ENCODE data around the gene ADGRD2. TPM values are rescaled to one million over a fixed set of nuclear protein-coding genes. Genes with fewer than 3 reads are reported as not detected.

ADGRD2 gene
- polyA plus RNA-seq, 2 of the 4 experiments (the other 2 are of a cell fraction), result not detected

DNA sequence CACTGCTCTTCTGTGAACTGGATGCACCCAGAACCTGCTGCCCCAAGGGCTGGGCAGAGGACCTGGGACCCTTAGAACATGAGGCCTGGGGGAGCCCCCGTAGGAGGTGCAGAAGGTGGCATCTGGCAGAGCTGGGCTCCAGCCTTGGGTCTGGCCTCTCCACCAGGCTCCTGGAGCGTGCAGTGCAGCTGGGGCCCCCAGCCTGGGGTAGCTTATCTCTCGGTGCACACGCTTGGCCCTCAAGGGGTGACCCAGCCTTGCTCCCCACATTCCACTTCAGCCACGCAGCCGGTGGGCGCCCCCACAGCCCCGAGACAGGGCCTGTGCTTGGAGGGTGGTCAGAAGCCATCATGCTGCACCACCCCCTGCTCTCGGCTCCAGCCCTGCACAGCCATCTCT, 62.6 kb downstream of the ADGRD2 start:
- TF ChIP-seq MAZ (IDR thresholded peaks at IDR 0.05; ENCODE audit: borderline replicate concordance, low read depth, low read length) (no peak), HOXB13 (CRISPR knock-in tag; IDR thresholded peaks at IDR 0.05; ENCODE audit: low read depth) (no peak), ZFP36 (IDR thresholded peaks at IDR 0.05; ENCODE audit: borderline replicate concordance, partially characterized antibody) (no peak), PHF8 (IDR thresholded peaks at IDR 0.05; ENCODE audit: borderline replicate concordance, low read depth) (no peak), EHMT2 (IDR thresholded peaks at IDR 0.05; ENCODE audit: low read depth) (no peak), BHLHE40 (IDR thresholded peaks at IDR 0.05; ENCODE audit: low read depth, low read length) (no peak), NR3C1 (IDR thresholded peaks at IDR 0.05) (no peak), HOXB5 (CRISPR knock-in tag; IDR thresholded peaks at IDR 0.05) (no peak), HOXA7 (CRISPR knock-in tag; IDR thresholded peaks at IDR 0.05) (no peak), CHD4 (IDR thresholded peaks at IDR 0.05; ENCODE audit: borderline replicate concordance) (no peak), FOSB (CRISPR knock-in tag; IDR thresholded peaks at IDR 0.05) (no peak), KDM1A (IDR thresholded peaks at IDR 0.05; ENCODE audit: low read depth) (no peak), KDM5A (IDR thresholded peaks at IDR 0.05) (no peak)
- TF ChIP-seq, protein P1, sequence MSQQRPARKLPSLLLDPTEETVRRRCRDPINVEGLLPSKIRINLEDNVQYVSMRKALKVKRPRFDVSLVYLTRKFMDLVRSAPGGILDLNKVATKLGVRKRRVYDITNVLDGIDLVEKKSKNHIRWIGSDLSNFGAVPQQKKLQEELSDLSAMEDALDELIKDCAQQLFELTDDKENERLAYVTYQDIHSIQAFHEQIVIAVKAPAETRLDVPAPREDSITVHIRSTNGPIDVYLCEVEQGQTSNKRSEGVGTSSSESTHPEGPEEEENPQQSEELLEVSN (IDR thresholded peaks at IDR 0.05; ENCODE audit: borderline replicate concordance, low read depth), result no peak
- TF ChIP-seq, protein P2, sequence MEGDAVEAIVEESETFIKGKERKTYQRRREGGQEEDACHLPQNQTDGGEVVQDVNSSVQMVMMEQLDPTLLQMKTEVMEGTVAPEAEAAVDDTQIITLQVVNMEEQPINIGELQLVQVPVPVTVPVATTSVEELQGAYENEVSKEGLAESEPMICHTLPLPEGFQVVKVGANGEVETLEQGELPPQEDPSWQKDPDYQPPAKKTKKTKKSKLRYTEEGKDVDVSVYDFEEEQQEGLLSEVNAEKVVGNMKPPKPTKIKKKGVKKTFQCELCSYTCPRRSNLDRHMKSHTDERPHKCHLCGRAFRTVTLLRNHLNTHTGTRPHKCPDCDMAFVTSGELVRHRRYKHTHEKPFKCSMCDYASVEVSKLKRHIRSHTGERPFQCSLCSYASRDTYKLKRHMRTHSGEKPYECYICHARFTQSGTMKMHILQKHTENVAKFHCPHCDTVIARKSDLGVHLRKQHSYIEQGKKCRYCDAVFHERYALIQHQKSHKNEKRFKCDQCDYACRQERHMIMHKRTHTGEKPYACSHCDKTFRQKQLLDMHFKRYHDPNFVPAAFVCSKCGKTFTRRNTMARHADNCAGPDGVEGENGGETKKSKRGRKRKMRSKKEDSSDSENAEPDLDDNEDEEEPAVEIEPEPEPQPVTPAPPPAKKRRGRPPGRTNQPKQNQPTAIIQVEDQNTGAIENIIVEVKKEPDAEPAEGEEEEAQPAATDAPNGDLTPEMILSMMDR (IDR thresholded peaks at IDR 0.05), result no peak
- H3K4me3 ChIP-seq, result no peak overlapping the region
- H3K27ac ChIP-seq, result no peak overlapping the region
- POLR2A ChIA-PET, result no interaction called here
- H3K4me2 ChIP-seq, result no peak overlapping the region
- FAIRE-seq (no peak), DNase-seq (ENCODE audit: low read depth in 1 of 2, low spot score in 1 of 2) (no peak), ATAC-seq (peak; percentile 12 to 18; a peak in 4 of 6 replicates)
- H3K9me3 ChIP-seq, result no peaks in the 10 kb centered on the region
- 86% methylated on average over 9 of the region's 9 CpGs for WGBS (ENCODE audit: missing lambda C conversion rate)
- CTCF ChIA-PET, result interaction anchor here (0.9 to 2.1 kb wide), 5 partner anchors 15 to 200 kb away, joined by 3 to 7 read pairs (median 5); no protein-coding TSS in a partner anchor
- no peaks in the 10 kb centered on the region for H3K4me1 ChIP-seq

DNA sequence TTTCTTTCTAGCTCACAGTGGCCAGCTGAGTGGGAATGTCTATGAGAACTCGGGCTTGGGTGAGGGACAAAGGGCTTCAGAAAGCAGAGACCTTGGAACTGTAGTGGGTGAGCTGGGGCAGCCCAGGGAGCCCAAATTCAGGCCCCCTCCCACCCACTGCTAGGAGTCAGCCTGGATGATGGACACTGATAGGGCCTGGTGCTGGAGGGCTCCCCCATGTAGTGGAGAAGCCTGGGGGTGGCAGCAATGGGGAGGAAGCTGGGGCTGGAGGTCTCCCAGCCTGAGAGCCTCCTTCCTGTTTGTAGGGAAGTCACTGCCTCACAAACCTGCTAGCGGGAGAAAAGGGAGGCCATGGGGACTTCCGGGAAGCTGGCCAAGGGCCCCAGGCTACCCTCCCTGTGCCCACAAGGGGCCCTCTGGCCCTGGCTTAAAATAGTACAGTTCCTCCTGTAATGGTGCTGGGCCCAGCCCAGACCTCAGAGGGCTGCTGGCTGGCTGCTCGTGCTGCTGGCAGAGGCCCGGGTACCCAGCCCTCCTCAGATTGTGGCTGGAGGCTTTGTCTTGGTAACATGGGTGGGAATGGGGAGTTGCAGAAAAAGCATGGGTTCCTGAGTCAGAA, 63.2 kb downstream of the ADGRD2 start:
- ATAC-seq, result peak in 1 of 2 experiments; percentile 27; a peak in 4 of 6 replicates
- WGBS (ENCODE audit: missing lambda C conversion rate), result 52% methylated on average over 2 of the region's 5 CpGs
- TF ChIP-seq SMC3 (IDR thresholded peaks at IDR 0.05) (no peak), HOXB5 (CRISPR knock-in tag; IDR thresholded peaks at IDR 0.05) (no peak), RAD21 (conservative IDR thresholded peaks at IDR 0.05 in 1 of 2, IDR thresholded peaks at IDR 0.05 in 1 of 2) (no peak), NR3C1 (IDR thresholded peaks at IDR 0.05) (no peak), CEBPB (IDR thresholded peaks at IDR 0.05) (no peak), MYC (IDR thresholded peaks at IDR 0.05; ENCODE audit: borderline replicate concordance, low read length) (no peak), POLR2A (IDR thresholded peaks at IDR 0.05; ENCODE audit: low read length) (no peak), HDAC2 (IDR thresholded peaks at IDR 0.05) (no peak), JUNB (IDR thresholded peaks at IDR 0.05) (no peak), BHLHE40 (IDR thresholded peaks at IDR 0.05; ENCODE audit: low read depth, low read length) (no peak), CBX8 (IDR thresholded peaks at IDR 0.05) (no peak)
- TF ChIP-seq, protein P3, sequence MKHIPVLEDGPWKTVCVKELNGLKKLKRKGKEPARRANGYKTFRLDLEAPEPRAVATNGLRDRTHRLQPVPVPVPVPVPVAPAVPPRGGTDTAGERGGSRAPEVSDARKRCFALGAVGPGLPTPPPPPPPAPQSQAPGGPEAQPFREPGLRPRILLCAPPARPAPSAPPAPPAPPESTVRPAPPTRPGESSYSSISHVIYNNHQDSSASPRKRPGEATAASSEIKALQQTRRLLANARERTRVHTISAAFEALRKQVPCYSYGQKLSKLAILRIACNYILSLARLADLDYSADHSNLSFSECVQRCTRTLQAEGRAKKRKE (CRISPR knock-in tag; IDR thresholded peaks at IDR 0.05; ENCODE audit: low read depth), result no peak
- CTCF ChIA-PET, result interaction anchor here (0.5 to 2.1 kb wide), 7 partner anchors 14 to 199 kb away, joined by 3 to 8 read pairs (median 4); no protein-coding TSS in a partner anchor
- no peak overlapping the region for H3K4me3 ChIP-seq
- H3K9me3 ChIP-seq, result no peaks in the 10 kb centered on the region
- H3K27ac ChIP-seq, result no peak overlapping the region
- DNase-seq (ENCODE audit: low read depth in 1 of 2, low spot score in 1 of 2), result no peak
- POLR2A ChIA-PET, result no interaction called here
- no peak overlapping the region for H3K4me2 ChIP-seq
- FAIRE-seq, result no peak
- no peaks in the 10 kb centered on the region for H3K4me1 ChIP-seq
